PC-3 (cell line): Measurements from ENCODE around the gene CHD5.

Experiments
- CTCF ChIP-seq: fragments of 300-600 bp; sonication (generic); conservative IDR thresholded peaks from 2 replicates; pipeline ENCODE4 v1.5.1; 2017; ENCODE audit warnings: antibody characterized with exemption, low read depth, mild to moderate bottlenecking, low read length
- EZH2 ChIP-seq: fragments of 300-600 bp; sonication (generic); IDR thresholded peaks from one replicate; pipeline ENCODE4 v1.6.1; 2017; ENCODE audit warnings: antibody characterized with exemption, mild to moderate bottlenecking, low read length; ENCODE audit not compliant: unreplicated experiment

- TF ChIP-seq EZH2 (no peak), CTCF (no peak)
These were observed 82.3 kb downstream of the CHD5 start for GRCh38 chr1:6097824-6098223.
